ENCODE data around the gene ESR1.

- no peak for TF ChIP-seq EP300 (IDR thresholded peaks at IDR 0.05)
- TF ChIP-seq CTCF (IDR thresholded peaks at IDR 0.05): no peak
- no peak for TF ChIP-seq POLR2A (IDR thresholded peaks at IDR 0.05)
- no peak for TF ChIP-seq POLR2AphosphoS5 (IDR thresholded peaks at IDR 0.05)
Observed at GRCh38 chr6:151875524-151875923, 68.0 kb downstream of the ESR1 start.

Data from suprapubic skin (tissue), 4 donors.